KMS-11 (cell line): Measurements from ENCODE around the gene UBXN1.
"Not testable (repeated sequence)": the region's sequence is repeated elsewhere in the genome, so short reads cannot be mapped to it uniquely, and the experiment has no call there.

Source experiments
- H2AFZ ChIP-seq: fragments of 200-600 bp; sonication (generic); 2 replicates; pipeline ENCODE4 v1.6.1; 2016; ENCODE audit warnings: antibody characterized with exemption, mixed run types, low read depth
- H3K27ac ChIP-seq: fragments of 200-600 bp; sonication (generic); 2 replicates; pipeline ENCODE4 v1.6.1; 2016; ENCODE audit warnings: mild to moderate bottlenecking, mixed run types
- H3K27me3 ChIP-seq: fragments of 200-600 bp; sonication (generic); 2 replicates; pipeline ENCODE4 v1.6.1; 2017; ENCODE audit warnings: mild to moderate bottlenecking, low read depth, mixed run types, moderate library complexity; ENCODE audit not compliant: insufficient read depth
- H3K36me3 ChIP-seq: fragments of 200-600 bp; sonication (generic); 2 replicates; pipeline ENCODE4 v1.6.1; 2017; ENCODE audit warnings: mild to moderate bottlenecking, mixed run types; ENCODE audit not compliant: insufficient read depth
- H3K4me1 ChIP-seq: fragments of 200-600 bp; sonication (generic); 2 replicates; pipeline ENCODE4 v1.6.1; 2016; ENCODE audit warnings: mild to moderate bottlenecking, low read depth, mixed run types; ENCODE audit not compliant: poor library complexity, severe bottlenecking
- H3K4me2 ChIP-seq: fragments of 200-600 bp; sonication (generic); 2 replicates; pipeline ENCODE4 v1.7.0; 2016; ENCODE audit warnings: mild to moderate bottlenecking, mixed run types
- H3K4me3 ChIP-seq: fragments of 200-600 bp; sonication (generic); IDR thresholded peaks from 2 replicates; pipeline ENCODE4 v1.6.1; 2017; ENCODE audit warnings: low read depth, low read length, mixed read lengths; ENCODE audit not compliant: insufficient read depth
- H3K79me2 ChIP-seq: fragments of 200-600 bp; sonication (generic); 2 replicates; pipeline ENCODE4 v1.6.1; 2016; ENCODE audit warnings: low read depth, mixed run types; ENCODE audit not compliant: insufficient read depth
- H3K9ac ChIP-seq: fragments of 200-600 bp; sonication (generic); 2 replicates; pipeline ENCODE4 v1.6.1; 2016; ENCODE audit warnings: mild to moderate bottlenecking, mixed run types
- H4K20me1 ChIP-seq: fragments of 200-600 bp; sonication (generic); 2 replicates; pipeline ENCODE4 v1.6.1; 2016; ENCODE audit warnings: mild to moderate bottlenecking, mixed run types; ENCODE audit not compliant: insufficient read depth
- CTCF ChIP-seq: fragments of 200-600 bp; sonication (generic); conservative IDR thresholded peaks from 2 replicates; pipeline ENCODE4 v1.6.1; 2017; ENCODE audit warnings: low read depth, mild to moderate bottlenecking, antibody characterized with exemption, low read length, moderate library complexity, mixed read lengths

The UBXN1 gene

GRCh38 chr11:62656796-62657429 is 22.0 kb downstream of the UBXN1 start:
- H3K79me2 ChIP-seq: peaks cover 12% of the 10 kb centered on the region; the same call in 1 of the 2 replicates
- H3K27ac ChIP-seq: no peak overlapping the region
- H3K4me2 ChIP-seq: no peak overlapping the region
- H3K4me1 ChIP-seq: peaks cover 6% of the 10 kb centered on the region
- no peaks in the 10 kb centered on the region for H3K27me3 ChIP-seq
- H3K36me3 ChIP-seq: no peaks in the 10 kb centered on the region
- H3K4me3 ChIP-seq: no peak overlapping the region
- no peaks in the 10 kb centered on the region for H4K20me1 ChIP-seq
- no peak overlapping the region for H3K9ac ChIP-seq
- H2AFZ ChIP-seq: no peak overlapping the region
- no peak for TF ChIP-seq CTCF

- Histone ChIP-seq H3K9ac (no peak overlapping the region), H3K4me1 (peaks cover 16% of the 10 kb centered on the region), H3K4me3 (no peak overlapping the region), H4K20me1 (no peaks in the 10 kb centered on the region), H3K27ac (no peak overlapping the region), H2AFZ (peak overlapping the region; percentile 16; the same call in 1 of the 2 replicates), H3K36me3 (no peaks in the 10 kb centered on the region), H3K79me2 (peaks cover 29% of the 10 kb centered on the region; the same call in 1 of the 2 replicates), H3K27me3 (no peaks in the 10 kb centered on the region), H3K4me2 (no peak overlapping the region)
- TF ChIP-seq CTCF: no peak
Measured at GRCh38 chr11:62654297-62654696, 24.6 kb downstream of the UBXN1 start.

- H3K4me2 ChIP-seq: peak overlapping the region; percentile 71
- H4K20me1 ChIP-seq: no peaks in the 10 kb centered on the region
- no peak for TF ChIP-seq CTCF
- H3K27ac ChIP-seq: peak overlapping the region; percentile 78
- H3K4me3 ChIP-seq: peak overlapping the region; percentile 32
- peak overlapping the region; percentile 72; the same call in 1 of the 2 replicates for H2AFZ ChIP-seq
- peaks cover 22% of the 10 kb centered on the region for H3K4me1 ChIP-seq
- peaks cover 29% of the 10 kb centered on the region; the same call in 1 of the 2 replicates for H3K79me2 ChIP-seq
- H3K9ac ChIP-seq: peak overlapping the region; percentile 72
- H3K36me3 ChIP-seq: no peaks in the 10 kb centered on the region
- no peaks in the 10 kb centered on the region for H3K27me3 ChIP-seq
Measured at GRCh38 chr11:62652161-62653006, 26.5 kb downstream of the UBXN1 start.

GRCh38 chr11:62650283-62650682 is 28.6 kb downstream of the UBXN1 start:
- H4K20me1 ChIP-seq, H3K27me3 ChIP-seq, H3K4me3 ChIP-seq, H3K27ac ChIP-seq, H3K36me3 ChIP-seq, H3K9ac ChIP-seq, H3K4me2 ChIP-seq, H2AFZ ChIP-seq: not testable (repeated sequence)
- peaks cover 40% of the 10 kb centered on the region for H3K79me2 ChIP-seq
- H3K4me1 ChIP-seq: peaks cover 33% of the 10 kb centered on the region
